HG03520 (cell line): ENCODE results near the gene CSAG3.
"Not testable (repeated sequence)": the region's sequence is repeated elsewhere in the genome, so short reads cannot be mapped to it uniquely, and the experiment has no call there.

Experiments
- ATAC-seq: cut with Tn5 transposase; IDR thresholded peaks from one replicate; pipeline ENCODE4 v1.9.1; 2021; ENCODE audit warnings: mild to moderate bottlenecking, moderate library complexity; ENCODE audit not compliant: unreplicated experiment

The CSAG3 gene

GRCh38 chrX:152758918-152759317, at the start of gene CSAG3:
Gene CSAG3, plus strand, starts transcription at chrX:152759218.
- ATAC-seq, result not testable (repeated sequence)

DNA sequence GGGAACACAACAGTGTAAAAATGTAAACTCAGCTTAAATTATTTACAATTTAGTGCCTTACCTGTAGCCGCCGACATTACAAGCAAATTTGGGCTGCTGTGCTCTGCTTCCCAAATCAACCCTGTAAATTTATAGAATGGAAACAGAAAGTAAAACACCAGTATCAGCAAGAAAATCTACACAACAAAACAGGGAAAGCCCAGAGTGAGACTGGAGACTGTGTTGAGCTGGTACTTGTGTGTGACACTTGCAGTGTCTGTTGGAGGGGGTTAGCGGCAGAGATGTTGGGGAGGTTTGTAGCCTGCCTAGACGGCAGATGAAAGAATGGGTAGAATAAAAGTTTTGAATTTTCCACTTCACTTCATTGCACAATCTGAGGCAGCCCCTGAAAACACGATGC, 45.8 kb upstream of the CSAG3 start:
- ATAC-seq, result not testable (repeated sequence)

DNA sequence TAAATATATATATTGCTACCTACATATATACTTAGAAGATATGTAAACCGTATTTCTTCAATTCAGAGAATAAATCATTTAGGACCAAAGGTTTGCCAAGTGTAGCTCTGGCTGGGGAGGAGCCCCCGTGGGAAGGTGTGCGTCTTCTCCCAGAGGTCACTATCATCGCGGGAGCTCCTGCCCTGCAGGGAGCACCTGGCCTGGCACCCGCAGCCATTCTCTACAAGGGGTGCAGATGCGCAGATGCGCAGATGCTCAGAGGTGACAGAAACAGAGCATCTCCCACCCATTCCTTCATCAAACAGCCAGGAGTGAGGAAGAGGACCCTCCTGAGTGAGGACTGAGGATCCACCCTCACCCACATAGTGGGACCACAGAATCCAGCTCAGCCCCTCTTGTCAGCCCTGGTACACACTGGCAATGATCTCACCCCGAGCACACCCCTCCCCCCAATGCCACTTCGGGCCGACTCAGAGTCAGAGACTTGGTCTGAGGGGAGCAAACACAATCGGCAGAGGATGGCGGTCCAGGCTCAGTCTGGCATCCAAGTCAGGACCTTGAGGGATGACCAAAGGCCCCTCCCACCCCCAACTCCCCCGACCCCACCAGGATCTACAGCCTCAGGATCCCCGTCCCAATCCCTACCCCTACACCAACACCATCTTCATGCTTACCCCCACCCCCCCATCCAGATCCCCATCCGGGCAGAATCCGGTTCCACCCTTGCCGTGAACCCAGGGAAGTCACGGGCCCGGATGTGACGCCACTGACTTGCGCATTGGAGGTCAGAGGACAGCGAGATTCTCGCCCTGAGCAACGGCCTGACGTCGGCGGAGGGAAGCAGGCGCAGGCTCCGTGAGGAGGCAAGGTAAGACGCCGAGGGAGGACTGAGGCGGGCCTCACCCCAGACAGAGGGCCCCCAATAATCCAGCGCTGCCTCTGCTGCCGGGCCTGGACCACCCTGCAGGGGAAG, 44.9 kb upstream of the CSAG3 start, which contains the start of gene MAGEA2B:
MAGEA2B (plus strand) TSS at position 814 of the 973 bp plus-strand sequence. CDS start 2,479 bp downstream, outside the sequence.
- ATAC-seq, result not testable (repeated sequence)

GRCh38 chrX:152725409-152725808, 33.6 kb upstream of the CSAG3 start:
- ATAC-seq, result no peak

GRCh38 chrX:152733261-152733975, 25.6 kb upstream of the CSAG3 start, which contains the start of the genes CSAG1 and MAGEA12:
Gene CSAG1, minus strand, starts transcription at chrX:152733721. Its CDS starts 1,261 bp downstream, at chrX:152732460.
Gene MAGEA12, plus strand, starts transcription at chrX:152733757. Its CDS starts 2,405 bp downstream, at chrX:152736162.
- no peak for ATAC-seq

DNA sequence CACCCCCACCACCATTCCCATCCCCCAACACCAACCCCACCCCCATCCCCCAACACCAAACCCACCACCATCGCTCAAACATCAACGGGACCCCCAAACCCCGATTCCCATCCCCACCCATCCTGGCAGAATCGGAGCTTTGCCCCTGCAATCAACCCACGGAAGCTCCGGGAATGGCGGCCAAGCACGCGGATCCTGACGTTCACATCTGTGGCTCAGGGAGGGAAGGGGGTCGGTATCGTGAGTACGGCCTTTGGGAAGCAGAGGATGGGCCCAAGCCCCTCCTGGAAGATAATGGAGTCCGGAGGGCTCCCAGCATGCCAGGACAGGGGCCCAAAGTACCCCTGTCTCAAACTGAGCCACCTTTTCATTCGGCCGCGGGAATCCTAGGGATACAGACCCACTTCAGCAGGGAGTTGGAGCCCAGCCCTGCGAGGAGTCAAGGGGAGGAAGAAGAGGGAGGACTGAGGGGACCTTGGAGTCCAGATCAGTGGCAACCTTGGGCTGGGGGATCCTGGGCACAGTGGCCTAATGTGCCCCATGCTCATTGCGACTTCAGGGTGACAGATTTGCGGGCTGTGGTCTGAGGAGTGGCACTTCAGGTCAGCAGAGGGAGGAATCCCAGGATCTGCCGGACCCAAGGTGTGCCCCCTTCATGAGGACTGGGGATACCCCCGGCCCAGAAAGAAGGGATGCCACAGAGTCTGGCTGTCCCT, 24.7 kb upstream of the CSAG3 start:
- not testable (repeated sequence) for ATAC-seq

DNA sequence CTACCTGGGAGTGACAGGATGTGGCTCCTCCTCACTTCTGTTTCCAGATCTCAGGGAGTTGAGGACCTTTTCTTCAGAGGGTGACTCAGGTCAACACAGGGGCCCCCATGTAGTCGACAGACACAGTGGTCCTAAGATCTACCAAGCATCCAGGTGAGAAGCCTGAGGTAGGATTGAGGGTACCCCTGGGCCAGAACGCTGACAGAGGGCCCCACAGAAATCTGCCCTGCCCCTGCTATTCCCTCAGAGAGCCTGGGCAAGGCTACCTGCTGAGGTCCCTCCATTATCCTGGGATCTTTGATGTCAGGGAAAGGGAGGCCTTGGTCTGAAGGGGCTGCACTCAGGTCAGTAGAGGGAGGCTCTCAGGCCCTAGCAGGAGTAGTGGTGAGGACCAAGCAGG, 23.9 kb upstream of the CSAG3 start:
- no peak for ATAC-seq

GRCh38 chrX:152735860-152736511, 23.0 kb upstream of the CSAG3 start:
- ATAC-seq, result no peak

DNA sequence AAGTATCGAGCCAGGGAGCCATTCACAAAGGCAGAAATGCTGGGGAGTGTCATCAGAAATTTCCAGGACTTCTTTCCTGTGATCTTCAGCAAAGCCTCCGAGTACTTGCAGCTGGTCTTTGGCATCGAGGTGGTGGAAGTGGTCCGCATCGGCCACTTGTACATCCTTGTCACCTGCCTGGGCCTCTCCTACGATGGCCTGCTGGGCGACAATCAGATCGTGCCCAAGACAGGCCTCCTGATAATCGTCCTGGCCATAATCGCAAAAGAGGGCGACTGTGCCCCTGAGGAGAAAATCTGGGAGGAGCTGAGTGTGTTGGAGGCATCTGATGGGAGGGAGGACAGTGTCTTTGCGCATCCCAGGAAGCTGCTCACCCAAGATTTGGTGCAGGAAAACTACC, 22.5 kb upstream of the CSAG3 start:
- not testable (repeated sequence) for ATAC-seq

- no peak for ATAC-seq
Measured at GRCh38 chrX:152738560-152738959, 20.5 kb upstream of the CSAG3 start.

DNA sequence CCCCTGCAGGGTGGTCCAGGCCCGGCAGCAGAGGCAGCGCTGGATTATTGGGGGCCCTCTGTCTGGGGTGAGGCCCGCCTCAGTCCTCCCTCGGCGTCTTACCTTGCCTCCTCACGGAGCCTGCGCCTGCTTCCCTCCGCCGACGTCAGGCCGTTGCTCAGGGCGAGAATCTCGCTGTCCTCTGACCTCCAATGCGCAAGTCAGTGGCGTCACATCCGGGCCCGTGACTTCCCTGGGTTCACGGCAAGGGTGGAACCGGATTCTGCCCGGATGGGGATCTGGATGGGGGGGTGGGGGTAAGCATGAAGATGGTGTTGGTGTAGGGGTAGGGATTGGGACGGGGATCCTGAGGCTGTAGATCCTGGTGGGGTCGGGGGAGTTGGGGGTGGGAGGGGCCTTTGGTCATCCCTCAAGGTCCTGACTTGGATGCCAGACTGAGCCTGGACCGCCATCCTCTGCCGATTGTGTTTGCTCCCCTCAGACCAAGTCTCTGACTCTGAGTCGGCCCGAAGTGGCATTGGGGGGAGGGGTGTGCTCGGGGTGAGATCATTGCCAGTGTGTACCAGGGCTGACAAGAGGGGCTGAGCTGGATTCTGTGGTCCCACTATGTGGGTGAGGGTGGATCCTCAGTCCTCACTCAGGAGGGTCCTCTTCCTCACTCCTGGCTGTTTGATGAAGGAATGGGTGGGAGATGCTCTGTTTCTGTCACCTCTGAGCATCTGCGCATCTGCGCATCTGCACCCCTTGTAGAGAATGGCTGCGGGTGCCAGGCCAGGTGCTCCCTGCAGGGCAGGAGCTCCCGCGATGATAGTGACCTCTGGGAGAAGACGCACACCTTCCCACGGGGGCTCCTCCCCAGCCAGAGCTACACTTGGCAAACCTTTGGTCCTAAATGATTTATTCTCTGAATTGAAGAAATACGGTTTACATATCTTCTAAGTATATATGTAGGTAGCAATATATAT, 5.0 kb upstream of the CSAG3 start, which contains the start of gene MAGEA2:
MAGEA2 (minus strand) TSS at position 157 of the 965 bp plus-strand sequence. CDS start 2,479 bp downstream, outside the sequence.
- ATAC-seq, result not testable (repeated sequence)

GRCh38 chrX:152754871-152755270, 4.1 kb upstream of the CSAG3 start:
- ATAC-seq, result not testable (repeated sequence)

GRCh38 chrX:152759544-152759943, 526 bp downstream of the CSAG3 start:
- not testable (repeated sequence) for ATAC-seq

DNA sequence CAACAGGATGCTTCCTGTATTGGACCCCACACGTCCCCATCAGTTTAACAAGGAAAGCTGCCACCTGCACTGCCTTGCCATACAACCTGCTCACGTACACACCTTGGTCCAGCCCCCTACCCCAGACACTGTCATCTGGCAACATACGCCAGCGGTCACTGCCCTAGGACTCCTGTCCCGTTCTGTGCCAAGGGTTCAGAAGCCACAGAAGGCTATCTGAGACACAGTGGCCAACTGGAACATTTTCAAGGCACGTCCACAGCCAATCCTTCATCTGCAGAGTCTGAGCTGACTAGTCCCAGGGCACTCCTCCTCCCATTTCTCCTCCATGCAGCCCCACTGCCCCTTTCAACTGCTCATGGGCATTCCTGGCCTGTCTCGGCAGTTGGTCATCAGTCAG, 2.6 kb downstream of the CSAG3 start:
- ATAC-seq, result not testable (repeated sequence)

DNA sequence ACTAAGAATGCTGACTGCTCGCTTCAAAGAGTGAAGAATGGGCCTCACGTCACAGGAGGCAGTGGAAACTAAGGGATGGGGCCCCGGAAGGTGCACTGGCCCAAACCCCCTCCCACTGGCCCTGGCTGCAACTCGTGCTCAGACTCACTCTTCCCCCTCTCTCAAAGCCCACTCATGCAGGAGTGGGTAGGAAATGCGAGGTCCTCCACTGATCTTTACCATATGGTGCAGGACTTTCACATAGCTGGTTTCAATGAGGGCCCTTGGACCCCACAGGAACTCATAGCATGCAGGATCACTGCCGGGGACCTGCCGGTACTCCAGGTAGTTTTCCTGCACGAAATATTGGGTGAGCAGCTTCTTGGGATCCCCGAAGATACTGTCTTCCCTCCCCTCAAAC, 7.5 kb downstream of the CSAG3 start:
- not testable (repeated sequence) for ATAC-seq

DNA sequence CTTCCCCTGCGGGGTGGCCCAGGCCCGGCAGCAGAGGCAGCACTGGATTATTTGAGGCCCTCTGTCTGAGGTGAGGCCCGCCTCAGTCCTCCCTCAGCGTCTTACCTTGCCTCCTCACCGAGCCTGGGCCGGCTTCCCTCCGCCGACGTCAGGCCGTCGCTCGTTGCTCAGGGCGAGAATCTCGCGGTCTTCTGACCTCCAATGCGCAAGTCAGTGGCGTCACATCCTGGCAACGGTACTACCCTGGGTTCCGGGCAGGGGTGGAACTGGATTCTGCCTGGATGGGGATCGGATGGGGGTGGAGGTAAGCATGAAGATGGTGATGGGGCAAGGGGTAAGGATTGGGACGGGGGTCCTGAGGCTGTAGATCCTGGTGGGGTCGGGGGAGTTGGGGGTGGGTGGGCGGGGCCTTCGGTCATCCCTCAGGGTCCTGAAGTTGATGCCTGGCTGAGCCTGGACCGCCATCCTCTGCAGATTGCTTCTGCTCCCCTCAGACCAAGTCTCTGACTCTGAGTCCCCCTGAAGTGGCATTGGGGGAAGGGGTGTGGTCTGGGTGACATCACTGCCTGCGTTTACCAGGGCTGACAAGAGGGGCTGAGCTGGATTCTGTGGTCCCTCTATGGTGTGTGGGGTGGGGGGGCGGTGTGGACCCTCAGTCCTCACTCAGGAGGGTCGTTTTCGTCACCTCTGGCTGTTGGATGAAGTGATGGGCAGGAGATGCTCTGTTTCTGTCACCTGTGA, 10.7 kb downstream of the CSAG3 start, which contains the start of gene MAGEA6:
MAGEA6 (minus strand) TSS at position 141 of the 741 bp plus-strand sequence. CDS start 2,039 bp downstream, outside the sequence.
- ATAC-seq, result not testable (repeated sequence)

DNA sequence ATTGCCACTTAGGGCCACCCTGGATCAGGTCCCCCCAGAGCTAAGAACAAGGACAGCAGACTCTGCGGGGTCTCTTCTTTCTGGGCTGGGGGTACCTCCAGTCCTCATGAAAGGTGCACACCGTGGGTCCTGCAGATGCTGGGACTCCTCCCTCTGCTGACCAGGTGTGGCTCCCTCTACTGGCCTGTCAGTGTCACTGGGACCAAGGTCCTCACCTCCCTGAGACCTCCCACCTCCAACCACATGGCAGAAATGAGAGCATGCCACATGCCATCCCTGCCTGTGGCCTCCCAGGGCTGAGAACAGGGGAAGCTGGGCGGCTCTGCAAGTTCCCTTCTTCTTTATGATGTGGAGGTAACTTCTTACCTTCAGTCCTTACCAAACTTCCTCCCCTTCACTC, 28.0 kb downstream of the CSAG3 start:
- ATAC-seq, result peak; percentile 88

- ATAC-seq, result no peak
Measured at GRCh38 chrX:152798945-152799344, 39.9 kb downstream of the CSAG3 start.
